ENCODE data around the gene SRGAP3.

SRGAP3 gene

DNA sequence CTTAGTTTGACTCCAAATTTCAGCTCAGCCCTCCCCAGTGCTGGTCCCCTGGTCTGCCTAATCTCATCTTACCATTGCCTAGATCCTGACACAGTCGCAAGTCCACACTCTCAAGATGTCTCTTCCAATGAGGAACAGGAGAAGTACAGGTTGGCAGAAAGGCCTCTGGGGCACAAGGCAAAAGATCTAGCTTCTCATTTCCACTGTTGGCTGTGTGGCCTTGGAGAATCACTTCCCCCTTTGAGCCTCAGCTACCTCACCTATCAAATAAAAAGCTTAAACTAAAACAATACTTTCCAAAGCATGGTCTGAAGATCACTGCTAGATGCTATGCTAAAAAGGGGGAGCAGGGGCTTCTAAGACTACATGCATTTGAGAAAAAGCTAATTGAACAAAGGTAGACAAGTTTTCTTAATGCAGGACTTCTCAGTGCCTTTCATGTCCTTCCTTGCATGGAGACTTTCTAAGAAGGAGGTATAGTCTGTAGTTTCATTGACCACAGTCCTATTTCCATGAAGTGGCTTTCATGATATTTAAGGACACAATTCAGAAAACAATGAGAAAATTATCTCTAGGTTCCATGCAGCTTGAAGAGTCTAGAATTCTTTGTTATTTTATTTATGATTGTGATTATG lies 168.1 kb downstream of the SRGAP3 start:
- no peak for DNase-seq (ENCODE audit: low read depth)

DNA sequence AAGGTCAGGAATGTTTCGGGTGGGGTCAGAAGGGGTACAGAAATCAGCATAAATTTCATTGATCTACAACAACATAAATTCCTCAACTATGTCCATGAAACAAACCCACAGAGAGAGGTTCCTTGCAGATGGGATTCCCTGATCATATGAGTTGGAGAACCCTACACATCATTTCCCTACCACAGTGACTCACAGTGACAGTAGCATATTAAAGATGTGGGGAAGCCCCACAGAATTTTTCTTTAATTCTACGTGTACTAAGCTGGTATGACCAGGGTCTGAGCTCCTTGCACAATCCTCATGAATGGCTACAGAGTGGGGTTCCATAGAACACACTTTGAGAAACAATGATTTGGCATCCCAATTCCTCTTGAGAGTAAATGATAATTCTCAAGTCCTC lies 169.3 kb downstream of the SRGAP3 start:
- no peak for DNase-seq (ENCODE audit: low read depth)

GRCh38 chr3:9079676-9080075 lies 169.8 kb downstream of the SRGAP3 start:
- DNase-seq (ENCODE audit: low read depth): no peak

GRCh38 chr3:9078561-9079240 lies 170.7 kb downstream of the SRGAP3 start:
- no peak for DNase-seq (ENCODE audit: low read depth)

DNA sequence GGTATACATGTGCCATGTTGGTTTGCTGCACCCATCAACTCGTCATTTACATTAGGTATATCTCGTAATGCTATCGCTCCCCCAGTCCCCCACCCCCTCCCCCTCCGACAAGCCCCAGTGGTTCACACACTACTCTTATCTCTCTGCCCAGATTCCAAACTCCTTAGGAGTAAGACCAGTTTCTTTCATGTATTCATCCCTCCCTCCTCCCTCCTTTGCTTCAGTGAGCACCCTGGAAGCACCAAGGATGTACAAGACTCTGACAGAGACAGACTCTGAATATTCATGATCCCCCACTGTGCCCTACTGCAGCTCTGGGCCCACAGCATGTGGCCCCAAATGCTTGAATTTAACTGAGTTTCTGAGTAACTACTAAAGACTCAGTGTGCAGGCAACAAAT lies 172.4 kb downstream of the SRGAP3 start:
- no peak for DNase-seq (ENCODE audit: low read depth)

- DNase-seq (ENCODE audit: low read depth): no peak
Observed at GRCh38 chr3:9075762-9076161, 173.7 kb downstream of the SRGAP3 start.

DNA sequence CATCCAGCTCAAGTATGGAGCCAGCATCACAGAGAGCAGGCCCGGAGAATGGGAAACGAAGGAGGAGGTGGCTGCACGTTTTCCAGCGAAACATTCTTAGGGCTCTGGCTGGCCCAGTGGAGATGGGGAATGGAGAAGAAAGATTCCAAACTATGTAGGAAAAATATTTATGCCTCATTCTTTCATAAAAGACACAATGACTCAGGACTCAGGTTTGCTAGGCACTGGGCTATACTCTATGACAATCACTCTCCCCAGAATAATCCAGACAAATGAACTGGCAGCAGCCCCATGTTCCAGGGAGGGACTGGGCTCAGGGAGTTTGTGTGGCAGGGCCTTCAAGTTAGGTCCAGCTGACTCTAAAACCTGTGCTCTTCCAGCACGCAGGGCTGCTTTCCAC lies 175.4 kb downstream of the SRGAP3 start:
- no peak for DNase-seq (ENCODE audit: low read depth)

GRCh38 chr3:9072667-9073009 lies 176.8 kb downstream of the SRGAP3 start:
- DNase-seq (ENCODE audit: low read depth): no peak

DNA sequence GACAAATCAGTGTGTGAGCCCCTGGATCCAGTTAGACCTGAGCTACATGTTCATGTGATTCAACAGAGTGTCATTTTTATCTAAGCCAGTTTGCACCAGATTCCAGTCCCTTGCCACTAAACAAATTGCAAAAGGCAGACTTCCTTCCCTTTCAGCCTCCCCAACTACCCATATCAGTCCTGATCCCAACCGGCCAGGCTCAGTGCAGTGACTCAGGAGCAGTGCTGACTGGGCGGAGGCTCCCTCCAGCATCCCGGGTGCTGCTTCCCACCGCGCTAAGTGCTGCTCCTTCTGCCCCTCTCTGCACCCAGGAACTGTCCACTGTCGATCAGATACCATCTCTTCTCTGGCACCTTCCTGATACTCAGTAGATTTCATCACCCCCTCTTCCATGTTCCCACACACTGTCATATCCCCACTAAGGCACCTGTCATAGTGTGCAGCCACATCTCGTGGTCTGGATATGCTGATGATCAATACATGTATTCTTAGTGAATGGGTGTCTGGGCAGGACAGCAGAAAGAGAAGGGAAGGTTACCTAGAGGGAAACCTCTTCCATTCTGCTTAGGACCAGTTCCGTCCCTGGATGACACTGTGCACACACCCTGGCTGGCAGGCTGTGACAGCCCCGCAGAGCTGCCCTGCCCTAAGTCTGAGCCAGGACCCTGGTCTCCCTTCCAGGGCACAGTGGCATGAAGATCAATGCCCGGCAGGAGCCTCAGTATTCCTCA lies 177.3 kb downstream of the SRGAP3 start:
- DNase-seq (ENCODE audit: low read depth): no peak

DNA sequence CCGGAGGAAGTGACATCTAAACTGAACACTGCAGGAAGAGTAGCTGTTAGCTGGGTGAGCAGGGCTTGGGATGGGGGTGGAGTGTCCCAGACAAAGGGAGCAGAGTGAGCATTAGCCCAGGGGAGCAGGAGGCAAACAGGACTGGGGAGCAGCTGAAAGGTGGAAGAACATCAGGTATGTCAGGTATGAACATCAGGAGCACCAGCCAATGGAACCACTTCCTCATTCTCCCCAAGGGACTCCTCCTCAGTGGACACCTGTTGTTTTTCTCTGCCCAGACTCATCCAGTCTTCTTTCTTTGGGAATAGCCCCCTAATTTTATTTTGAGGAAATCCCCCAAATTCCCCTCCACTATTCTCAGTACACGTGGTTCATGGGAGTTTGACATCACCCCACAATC lies 178.5 kb downstream of the SRGAP3 start:
- DNase-seq (ENCODE audit: low read depth): no peak

- no peak for DNase-seq (ENCODE audit: low read depth)
Observed at GRCh38 chr3:9069971-9070370, 179.5 kb downstream of the SRGAP3 start.

- DNase-seq (ENCODE audit: low read depth): no peak
Observed at GRCh38 chr3:9068051-9068450, 181.4 kb downstream of the SRGAP3 start.

GRCh38 chr3:9067352-9067975 lies 182.0 kb downstream of the SRGAP3 start:
- DNase-seq (ENCODE audit: low read depth): no peak

DNA sequence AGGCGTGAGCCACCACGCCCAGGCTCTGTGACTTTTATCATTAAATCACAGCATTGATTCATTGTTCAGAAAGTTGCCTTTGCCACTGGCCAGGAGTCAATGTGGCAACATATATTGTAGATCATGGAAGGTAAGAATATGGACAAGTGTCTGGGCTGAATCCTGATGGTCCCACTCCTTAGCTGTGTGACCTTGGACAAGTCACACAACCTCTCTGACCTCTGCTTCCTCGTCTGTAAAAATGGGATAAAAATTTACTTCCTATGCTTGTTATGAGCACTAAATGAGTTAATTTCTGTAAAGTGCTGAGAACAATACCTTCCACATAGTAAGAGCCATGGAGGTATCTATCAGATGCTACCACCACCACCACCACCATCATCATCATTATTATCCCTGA lies 182.7 kb downstream of the SRGAP3 start:
- no peak for DNase-seq (ENCODE audit: low read depth)

GRCh38 chr3:9066141-9066540 lies 183.3 kb downstream of the SRGAP3 start:
- no peak for DNase-seq (ENCODE audit: low read depth)

- DNase-seq (ENCODE audit: low read depth): no peak
Observed at GRCh38 chr3:9064850-9065249, 184.6 kb downstream of the SRGAP3 start.

GRCh38 chr3:9064251-9064650 lies 185.2 kb downstream of the SRGAP3 start:
- no peak for DNase-seq (ENCODE audit: low read depth)

- DNase-seq (ENCODE audit: low read depth): no peak
Observed at GRCh38 chr3:9062570-9062969, 186.9 kb downstream of the SRGAP3 start.

GRCh38 chr3:9061634-9062033 lies 187.8 kb downstream of the SRGAP3 start:
- no peak for DNase-seq (ENCODE audit: low read depth)

GRCh38 chr3:9059489-9060400 lies 189.7 kb downstream of the SRGAP3 start:
- no peak for DNase-seq (ENCODE audit: low read depth)

DNA sequence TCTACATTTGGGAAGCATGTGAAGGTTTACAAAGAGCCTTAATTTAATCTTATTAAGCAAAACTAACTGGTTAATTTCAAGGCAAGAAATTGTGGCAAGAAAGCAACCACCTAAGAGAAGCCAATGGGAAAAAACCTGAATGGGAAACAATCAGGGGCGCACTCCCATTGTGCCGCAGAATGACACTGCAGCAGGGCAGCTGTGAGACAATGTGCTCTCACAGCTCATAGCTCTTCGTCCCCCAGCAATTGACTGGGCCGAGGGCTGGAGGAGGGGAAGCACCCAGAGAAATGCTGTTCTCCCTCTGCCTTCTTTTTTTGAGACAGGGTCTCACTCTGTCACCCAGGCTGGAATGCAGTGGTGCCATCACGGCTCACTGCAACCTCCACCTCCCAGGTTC lies 192.9 kb downstream of the SRGAP3 start:
- DNase-seq (ENCODE audit: low read depth): no peak
